HEK293T (cell line): ENCODE measurements around the gene ARL10.

Source experiments
- CTCF ChIA-PET: fragments of 350-600 bp; formaldehyde crosslinking; extraction: SDS; loops from one replicate; lab custom pipeline; 2021; ENCODE audit warnings: antibody characterized with exemption, inconsistent platforms; lab: Yijun Ruan, JAX
- POLR2A ChIA-PET: fragments of 350-600 bp; formaldehyde crosslinking; extraction: SDS; loops from one replicate; lab custom pipeline; 2020; ENCODE audit warnings: antibody characterized with exemption, inconsistent platforms; lab: Yijun Ruan, JAX
- DNase-seq: peaks from one replicate; pipeline ENCODE4 v3.0.0; 2012; ENCODE audit warnings: mixed read lengths; ENCODE audit errors: extremely low spot score
- ARNT ChIP-seq: fragments of 450-650 bp; IDR thresholded peaks from 2 replicates; pipeline ENCODE4 v1.6.1; 2017; ENCODE audit warnings: mild to moderate bottlenecking
- BHLHE40 ChIP-seq: fragments of 450-650 bp; IDR thresholded peaks from 2 replicates; pipeline ENCODE4 v1.6.1; 2016; ENCODE audit warnings: mild to moderate bottlenecking, moderate library complexity, borderline replicate concordance
- CTBP1 ChIP-seq: fragments of 450-650 bp; IDR thresholded peaks from 2 replicates; pipeline ENCODE4 v1.6.1; 2016; ENCODE audit warnings: borderline replicate concordance
- ELF4 ChIP-seq: fragments of 450-650 bp; IDR thresholded peaks from 2 replicates; pipeline ENCODE4 v1.6.1; 2017; ENCODE audit warnings: antibody characterized with exemption
- FOXA1 ChIP-seq: fragments of 450-650 bp; IDR thresholded peaks from 2 replicates; pipeline ENCODE4 v1.6.1; 2016; ENCODE audit warnings: mild to moderate bottlenecking
- FOXK2 ChIP-seq: fragments of 450-650 bp; IDR thresholded peaks from 2 replicates; pipeline ENCODE4 v1.6.1; 2016; ENCODE audit warnings: mild to moderate bottlenecking
- FOXM1 ChIP-seq: fragments of 450-650 bp; IDR thresholded peaks from 2 replicates; pipeline ENCODE4 v1.6.1; 2017; ENCODE audit warnings: mild to moderate bottlenecking, borderline replicate concordance
- HDGF ChIP-seq: fragments of 450-650 bp; IDR thresholded peaks from 2 replicates; pipeline ENCODE4 v1.6.1; 2017; ENCODE audit warnings: antibody characterized with exemption, borderline replicate concordance
- L3MBTL2 ChIP-seq: fragments of 450-650 bp; conservative IDR thresholded peaks from 2 replicates; pipeline ENCODE4 v1.6.1; 2016; ENCODE audit warnings: mild to moderate bottlenecking
- LEF1 ChIP-seq: fragments of 450-650 bp; IDR thresholded peaks from 2 replicates; pipeline ENCODE4 v1.6.1; 2017; ENCODE audit warnings: mild to moderate bottlenecking, borderline replicate concordance
- NFRKB ChIP-seq: fragments of 450-650 bp; IDR thresholded peaks from 2 replicates; pipeline ENCODE4 v1.6.1; 2016; ENCODE audit warnings: mild to moderate bottlenecking, moderate library complexity
- SP1 ChIP-seq: fragments of 450-650 bp; IDR thresholded peaks from 2 replicates; pipeline ENCODE4 v1.6.1; 2017
- SUZ12 ChIP-seq: fragments of 450-650 bp; IDR thresholded peaks from 2 replicates; pipeline ENCODE4 v1.6.1; 2016; ENCODE audit warnings: mild to moderate bottlenecking
- TARDBP ChIP-seq: fragments of 450-650 bp; IDR thresholded peaks from 2 replicates; pipeline ENCODE4 v1.6.1; 2016
- ZNF384 ChIP-seq: fragments of 450-650 bp; IDR thresholded peaks from 2 replicates; pipeline ENCODE4 v1.6.1; 2016
- TF ChIP-seq, protein P1 (sequence below): fragments of 450-650 bp; IDR thresholded peaks from 2 replicates; pipeline ENCODE4 v1.6.1; 2016

ARL10 gene

DNA sequence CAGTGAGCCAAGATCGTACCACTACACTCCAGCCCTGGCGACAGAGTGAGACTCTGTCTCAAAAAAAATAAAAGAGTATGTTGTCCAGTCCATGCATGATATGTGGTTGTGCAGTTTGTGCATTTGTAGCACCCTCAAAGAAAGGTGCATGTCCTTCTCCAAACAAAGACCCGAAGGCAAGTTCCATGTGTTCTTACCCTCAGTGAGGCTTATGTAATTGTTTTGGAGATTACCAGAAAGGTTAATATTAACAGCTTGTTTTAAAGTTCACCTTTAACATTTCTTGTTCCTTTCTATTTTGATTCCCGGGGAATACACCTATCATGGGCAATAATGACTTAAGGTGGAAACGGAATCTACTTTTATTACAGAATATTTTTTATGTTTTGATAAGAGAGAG is 26.0 kb upstream of the ARL10 start:
- TF ChIP-seq LEF1 (no peak), L3MBTL2 (no peak)
- TF ChIP-seq, protein P1, sequence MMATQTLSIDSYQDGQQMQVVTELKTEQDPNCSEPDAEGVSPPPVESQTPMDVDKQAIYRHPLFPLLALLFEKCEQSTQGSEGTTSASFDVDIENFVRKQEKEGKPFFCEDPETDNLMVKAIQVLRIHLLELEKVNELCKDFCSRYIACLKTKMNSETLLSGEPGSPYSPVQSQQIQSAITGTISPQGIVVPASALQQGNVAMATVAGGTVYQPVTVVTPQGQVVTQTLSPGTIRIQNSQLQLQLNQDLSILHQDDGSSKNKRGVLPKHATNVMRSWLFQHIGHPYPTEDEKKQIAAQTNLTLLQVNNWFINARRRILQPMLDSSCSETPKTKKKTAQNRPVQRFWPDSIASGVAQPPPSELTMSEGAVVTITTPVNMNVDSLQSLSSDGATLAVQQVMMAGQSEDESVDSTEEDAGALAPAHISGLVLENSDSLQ: no peak
- ChIA-PET POLR2A (no interaction called here), CTCF (no interaction called here)
- DNase-seq: no peak

- TF ChIP-seq ARNT: no peak
- TF ChIP-seq FOXA1: no peak
- TF ChIP-seq SP1: no peak
- CTCF ChIA-PET: no interaction called here
- POLR2A ChIA-PET: no interaction called here
- no peak for DNase-seq
Observed at GRCh38 chr5:176341325-176342157, 23.7 kb upstream of the ARL10 start.

DNA sequence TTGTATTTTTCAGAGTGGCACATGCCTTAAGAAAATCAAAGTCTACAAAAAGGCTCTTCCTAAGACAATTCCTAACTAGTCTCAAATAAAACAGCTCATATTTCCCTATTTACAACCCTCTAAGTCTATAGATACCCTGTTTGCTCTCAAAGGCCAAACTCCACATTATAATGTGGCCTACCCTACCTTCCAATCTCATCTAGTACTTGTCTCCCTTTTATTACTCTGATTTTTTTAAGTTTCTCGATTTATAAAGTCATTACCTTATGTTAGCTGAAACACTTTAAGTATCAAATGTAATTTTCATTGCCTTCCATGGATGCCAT is 23.2 kb upstream of the ARL10 start:
- TF ChIP-seq ARNT: no peak
- TF ChIP-seq NFRKB: no peak
- no peak for TF ChIP-seq TARDBP
- TF ChIP-seq CTBP1: no peak
- TF ChIP-seq ELF4: no peak
- no peak for TF ChIP-seq LEF1
- TF ChIP-seq BHLHE40: no peak
- TF ChIP-seq L3MBTL2: no peak
- TF ChIP-seq FOXK2: no peak
- no peak for TF ChIP-seq SP1
- TF ChIP-seq FOXA1: no peak
- TF ChIP-seq ZNF384: no peak
- TF ChIP-seq HDGF: no peak
- TF ChIP-seq SUZ12: no peak
- TF ChIP-seq, protein P1: no peak
- TF ChIP-seq FOXM1: no peak
- POLR2A ChIA-PET: no interaction called here
- DNase-seq: no peak
- CTCF ChIA-PET: no interaction called here

GRCh38 chr5:176342766-176343458 is 22.4 kb upstream of the ARL10 start:
- ChIA-PET POLR2A (interaction anchor here (1.1 kb wide), 1 partner anchor 18 kb away, joined by 5 read pairs; the partner anchor contains the start of gene KIAA1191), CTCF (no interaction called here)
- DNase-seq: no peak
- TF ChIP-seq FOXM1: no peak
- TF ChIP-seq, protein P1: peak; percentile 26; the same call in 1 of the 2 replicates

- DNase-seq: no peak
- ChIA-PET CTCF (no interaction called here), POLR2A (interaction anchor here (1.1 kb wide), 1 partner anchor 10 kb away, joined by 7 read pairs; no protein-coding TSS in a partner anchor)
- no peak for TF ChIP-seq ARNT
- TF ChIP-seq SUZ12: no peak
- no peak for TF ChIP-seq ZNF384
- no peak for TF ChIP-seq FOXM1
- TF ChIP-seq FOXK2: no peak
- TF ChIP-seq, protein P1: no peak
- TF ChIP-seq LEF1: no peak
- TF ChIP-seq FOXA1: no peak
- no peak for TF ChIP-seq ELF4
- TF ChIP-seq HDGF: no peak
- no peak for TF ChIP-seq SP1
Observed at GRCh38 chr5:176350416-176350815, 14.9 kb upstream of the ARL10 start.
